B cell (primary cell): Measurements from ENCODE around the gene KCNA10.

Experiments
- EZH2 ChIP-seq: IDR thresholded peaks from 2 replicates; pipeline ENCODE4 v1.6.1; 2012; ENCODE audit warnings: borderline replicate concordance, low read depth, mild to moderate bottlenecking, moderate library complexity, low read length; ENCODE audit not compliant: insufficient read depth, poor library complexity, severe bottlenecking
- TF ChIP-seq, protein P1 (sequence below): fragments of 200-600 bp; IDR thresholded peaks from one replicate; pipeline ENCODE4 v1.8.0; 2022; ENCODE audit warnings: antibody characterized with exemption, mild to moderate bottlenecking

DNA sequence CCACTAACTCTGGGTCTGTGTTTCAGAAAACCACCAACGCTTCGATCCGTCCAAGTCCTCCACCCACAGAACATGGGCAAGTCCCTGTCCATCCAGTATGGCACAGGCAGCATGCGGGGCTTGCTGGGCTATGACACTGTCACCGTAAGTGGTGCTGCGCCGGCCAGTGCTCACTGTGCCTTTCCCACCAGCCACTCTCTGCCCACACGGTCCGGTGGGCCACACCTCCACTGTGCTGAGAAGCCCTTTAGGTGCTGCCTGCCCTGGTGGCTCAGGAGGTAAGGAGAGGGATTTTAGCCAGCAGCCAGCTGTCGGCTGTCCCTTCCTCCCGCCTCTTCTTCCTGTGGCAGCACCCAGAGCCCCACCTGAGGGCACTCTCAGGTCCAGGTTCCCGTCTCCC, 34.2 kb downstream of the KCNA10 start:
- TF ChIP-seq, protein P1, sequence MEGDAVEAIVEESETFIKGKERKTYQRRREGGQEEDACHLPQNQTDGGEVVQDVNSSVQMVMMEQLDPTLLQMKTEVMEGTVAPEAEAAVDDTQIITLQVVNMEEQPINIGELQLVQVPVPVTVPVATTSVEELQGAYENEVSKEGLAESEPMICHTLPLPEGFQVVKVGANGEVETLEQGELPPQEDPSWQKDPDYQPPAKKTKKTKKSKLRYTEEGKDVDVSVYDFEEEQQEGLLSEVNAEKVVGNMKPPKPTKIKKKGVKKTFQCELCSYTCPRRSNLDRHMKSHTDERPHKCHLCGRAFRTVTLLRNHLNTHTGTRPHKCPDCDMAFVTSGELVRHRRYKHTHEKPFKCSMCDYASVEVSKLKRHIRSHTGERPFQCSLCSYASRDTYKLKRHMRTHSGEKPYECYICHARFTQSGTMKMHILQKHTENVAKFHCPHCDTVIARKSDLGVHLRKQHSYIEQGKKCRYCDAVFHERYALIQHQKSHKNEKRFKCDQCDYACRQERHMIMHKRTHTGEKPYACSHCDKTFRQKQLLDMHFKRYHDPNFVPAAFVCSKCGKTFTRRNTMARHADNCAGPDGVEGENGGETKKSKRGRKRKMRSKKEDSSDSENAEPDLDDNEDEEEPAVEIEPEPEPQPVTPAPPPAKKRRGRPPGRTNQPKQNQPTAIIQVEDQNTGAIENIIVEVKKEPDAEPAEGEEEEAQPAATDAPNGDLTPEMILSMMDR: no peak
- no peak for TF ChIP-seq EZH2
